ENCODE data around the gene ARPIN. TPM values are rescaled to one million over a fixed set of nuclear protein-coding genes. Genes with fewer than 3 reads are reported as not detected.

ARPIN gene
- total RNA-seq, 1 experiment from 2014 or later: 8.8 TPM

- POLR2A ChIA-PET: interaction anchor here (1.4 kb wide), 1 partner anchor 21 kb away, joined by 3 read pairs; no protein-coding TSS in a partner anchor
- no peak for TF ChIP-seq SP1 (IDR thresholded peaks at IDR 0.05; ENCODE audit: low read depth)
- no peak for TF ChIP-seq ELF1 (IDR thresholded peaks at IDR 0.05; ENCODE audit: borderline replicate concordance, low read depth)
- no peak for TF ChIP-seq ZNF274 (IDR thresholded peaks at IDR 0.05; ENCODE audit: low read depth, low read length)
- TF ChIP-seq ZBTB33 (IDR thresholded peaks at IDR 0.05; ENCODE audit: extremely low read depth, insufficient replicate concordance, low read length): no peak
- TF ChIP-seq FOSL1 (IDR thresholded peaks at IDR 0.05; ENCODE audit: low read depth): no peak
- H3K4me2 ChIP-seq (ENCODE audit: low read length): no peak overlapping the region
- H3K4me3 ChIP-seq (replicated peaks in 1 of 2; ENCODE audit: low read depth in 1 of 2, low read length in 2 of 2): no peak overlapping the region
- DNase-seq (ENCODE audit: low read depth, low spot score): no peak
- intact Hi-C loops (cut with micrococcal nuclease): no loop called here
- H3K4me1 ChIP-seq (ENCODE audit: control insufficient read depth in 1 of 2, insufficient read depth in 2 of 2, low read length in 2 of 2): no peaks in the 10 kb centered on the region
- no peaks in the 10 kb centered on the region for H3K36me3 ChIP-seq (ENCODE audit: control insufficient read depth in 1 of 2, insufficient read depth in 2 of 2, low read length in 2 of 2)
- no peaks in the 10 kb centered on the region for H4K20me1 ChIP-seq (ENCODE audit: insufficient read depth)
- H3K27me3 ChIP-seq (ENCODE audit: insufficient read depth, low read length): no peaks in the 10 kb centered on the region
- ATAC-seq: no peak
- H3K9me3 ChIP-seq (ENCODE audit: control insufficient read depth in 1 of 2, insufficient read depth in 1 of 2, low read depth in 1 of 2, low read length in 2 of 2): no peaks in the 10 kb centered on the region
- H3K9ac ChIP-seq (ENCODE audit: low read length): no peak overlapping the region
- H3K79me2 ChIP-seq (ENCODE audit: insufficient read depth, low read length): no peaks in the 10 kb centered on the region
- CTCF ChIA-PET: interaction anchor here (1.0 kb wide), 1 partner anchor 38 kb away, joined by 3 read pairs; no protein-coding TSS in a partner anchor
- H2AFZ ChIP-seq (ENCODE audit: low read depth, low read length, poor library complexity, severe bottlenecking): no peak overlapping the region
- no TSS peak for BruUV-seq (replicated peaks)
- H3K27ac ChIP-seq (ENCODE audit: low read depth, low read length): no peak overlapping the region
- RAD21 ChIA-PET (ENCODE audit: low non-redundant PET in 1 of 2, low total read pairs in 2 of 2, uncharacterized antibody in 2 of 2, unreplicated experiment in 2 of 2): interaction anchor here in 1 of 2 experiments (0.6 kb wide), 1 partner anchor 727 kb away, joined by 3 read pairs; no protein-coding TSS in a partner anchor
- H3K9me2 ChIP-seq (ENCODE audit: insufficient read depth): no peaks in the 10 kb centered on the region
Measured at GRCh38 chr15:89932880-89933279, 20.1 kb upstream of the ARPIN start.

- TF ChIP-seq POLR2AphosphoS5 (IDR thresholded peaks at IDR 0.05; ENCODE audit: low read depth, low read length): no peak
- TF ChIP-seq ATF3 (IDR thresholded peaks at IDR 0.05): no peak
- no peak overlapping the region for H3K27ac ChIP-seq (ENCODE audit: low read depth, low read length)
- no TSS peak for BruUV-seq (replicated peaks)
- H3K36me3 ChIP-seq (ENCODE audit: control insufficient read depth in 1 of 2, insufficient read depth in 2 of 2, low read length in 2 of 2): no peaks in the 10 kb centered on the region
- no peak for ATAC-seq
- H3K9ac ChIP-seq (ENCODE audit: low read length): no peak overlapping the region
- POLR2A ChIA-PET: no interaction called here
- no peaks in the 10 kb centered on the region for H3K79me2 ChIP-seq (ENCODE audit: insufficient read depth, low read length)
- no peaks in the 10 kb centered on the region for H3K9me2 ChIP-seq (ENCODE audit: insufficient read depth)
- no peaks in the 10 kb centered on the region for H3K4me1 ChIP-seq (ENCODE audit: control insufficient read depth in 1 of 2, insufficient read depth in 2 of 2, low read length in 2 of 2)
- H3K4me3 ChIP-seq (replicated peaks in 1 of 2; ENCODE audit: low read depth in 1 of 2, low read length in 2 of 2): no peak overlapping the region
- intact Hi-C loops (cut with micrococcal nuclease): no loop called here
- no peaks in the 10 kb centered on the region for H4K20me1 ChIP-seq (ENCODE audit: insufficient read depth)
- no peaks in the 10 kb centered on the region for H3K27me3 ChIP-seq (ENCODE audit: insufficient read depth, low read length)
- RAD21 ChIA-PET (ENCODE audit: low non-redundant PET in 1 of 2, low total read pairs in 2 of 2, uncharacterized antibody in 2 of 2, unreplicated experiment in 2 of 2): no interaction called here
- no peak overlapping the region for H3K4me2 ChIP-seq (ENCODE audit: low read length)
- CTCF ChIA-PET: no interaction called here
- no peak for DNase-seq (ENCODE audit: low read depth, low spot score)
- no peaks in the 10 kb centered on the region for H3K9me3 ChIP-seq (ENCODE audit: control insufficient read depth in 1 of 2, insufficient read depth in 1 of 2, low read depth in 1 of 2, low read length in 2 of 2)
- no peak overlapping the region for H2AFZ ChIP-seq (ENCODE audit: low read depth, low read length, poor library complexity, severe bottlenecking)
Measured at GRCh38 chr15:89928421-89928820, 15.7 kb upstream of the ARPIN start.
